Nephron (organoid): Measurements from ENCODE around the gene ARX.
A peak's percentile ranks its signal among the peaks of the same experiment; 100 is the strongest.

Experiments
- H3K27ac Mint-ChIP-seq, 3 experiments: 2 replicates each; pipeline ENCODE4 v1.8.0; 2020; ENCODE audit warnings: mixed read lengths in 3 of 3, mild to moderate bottlenecking in 2 of 3, moderate library complexity in 1 of 3
- H3K27me3 Mint-ChIP-seq: 2 replicates; pipeline ENCODE4 v1.8.0; 2021; ENCODE audit warnings: low read depth, mild to moderate bottlenecking, moderate library complexity, mixed read lengths
- H3K36me3 Mint-ChIP-seq: 2 replicates; pipeline ENCODE4 v1.8.0; 2020; ENCODE audit warnings: low read depth, mixed read lengths
- H3K4me1 Mint-ChIP-seq: 2 replicates; pipeline ENCODE4 v1.8.0; 2020; ENCODE audit warnings: mixed read lengths
- H3K4me3 Mint-ChIP-seq, 3 experiments: 2 replicates each; pipeline ENCODE4 v1.8.0; 2020; ENCODE audit warnings: mild to moderate bottlenecking in 3 of 3, mixed read lengths in 3 of 3, moderate library complexity in 2 of 3
- H3K9me3 Mint-ChIP-seq: 2 replicates; pipeline ENCODE4 v1.8.0; 2020; ENCODE audit warnings: mixed read lengths
- TF ChIP-seq, protein P1 (sequence below), 3 experiments: fragments of 200-600 bp; sonication (generic); IDR thresholded peaks; one replicate each; pipeline ENCODE4 v1.5.0; 2021; ENCODE audit warnings: antibody characterized with exemption in 3 of 3; ENCODE audit not compliant: unreplicated experiment in 3 of 3

The ARX gene

DNA sequence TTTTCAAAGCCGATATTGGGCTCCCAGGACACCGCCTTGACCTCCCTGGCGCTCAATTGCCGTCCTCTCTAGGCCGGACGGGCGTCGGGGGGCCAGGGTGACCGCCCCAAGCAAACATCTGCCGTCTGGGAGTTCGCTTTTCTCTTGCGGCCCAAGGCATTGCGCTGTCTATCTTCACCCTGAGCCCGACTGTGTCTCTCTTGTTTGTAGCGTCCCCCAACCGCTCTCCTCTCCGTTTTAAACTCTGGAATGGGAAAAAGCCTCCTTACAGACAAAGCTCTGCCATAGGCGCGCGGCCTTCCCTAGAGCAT lies 551 bp upstream of the ARX start:
- H3K4me3 Mint-ChIP-seq, result peak overlapping the region; percentile 40 to 86 (median 68)
- H3K27me3 Mint-ChIP-seq, result peaks cover 96% of the 10 kb centered on the region
- H3K36me3 Mint-ChIP-seq, result no peaks in the 10 kb centered on the region
- no peaks in the 10 kb centered on the region for H3K9me3 Mint-ChIP-seq
- peaks cover 45% of the 10 kb centered on the region for H3K4me1 Mint-ChIP-seq
- no peak overlapping the region for H3K27ac Mint-ChIP-seq
- TF ChIP-seq, protein P1, sequence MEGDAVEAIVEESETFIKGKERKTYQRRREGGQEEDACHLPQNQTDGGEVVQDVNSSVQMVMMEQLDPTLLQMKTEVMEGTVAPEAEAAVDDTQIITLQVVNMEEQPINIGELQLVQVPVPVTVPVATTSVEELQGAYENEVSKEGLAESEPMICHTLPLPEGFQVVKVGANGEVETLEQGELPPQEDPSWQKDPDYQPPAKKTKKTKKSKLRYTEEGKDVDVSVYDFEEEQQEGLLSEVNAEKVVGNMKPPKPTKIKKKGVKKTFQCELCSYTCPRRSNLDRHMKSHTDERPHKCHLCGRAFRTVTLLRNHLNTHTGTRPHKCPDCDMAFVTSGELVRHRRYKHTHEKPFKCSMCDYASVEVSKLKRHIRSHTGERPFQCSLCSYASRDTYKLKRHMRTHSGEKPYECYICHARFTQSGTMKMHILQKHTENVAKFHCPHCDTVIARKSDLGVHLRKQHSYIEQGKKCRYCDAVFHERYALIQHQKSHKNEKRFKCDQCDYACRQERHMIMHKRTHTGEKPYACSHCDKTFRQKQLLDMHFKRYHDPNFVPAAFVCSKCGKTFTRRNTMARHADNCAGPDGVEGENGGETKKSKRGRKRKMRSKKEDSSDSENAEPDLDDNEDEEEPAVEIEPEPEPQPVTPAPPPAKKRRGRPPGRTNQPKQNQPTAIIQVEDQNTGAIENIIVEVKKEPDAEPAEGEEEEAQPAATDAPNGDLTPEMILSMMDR (IDR thresholded peaks at IDR 0.05; ENCODE audit: unreplicated experiment in 3 of 3), result no peak

DNA sequence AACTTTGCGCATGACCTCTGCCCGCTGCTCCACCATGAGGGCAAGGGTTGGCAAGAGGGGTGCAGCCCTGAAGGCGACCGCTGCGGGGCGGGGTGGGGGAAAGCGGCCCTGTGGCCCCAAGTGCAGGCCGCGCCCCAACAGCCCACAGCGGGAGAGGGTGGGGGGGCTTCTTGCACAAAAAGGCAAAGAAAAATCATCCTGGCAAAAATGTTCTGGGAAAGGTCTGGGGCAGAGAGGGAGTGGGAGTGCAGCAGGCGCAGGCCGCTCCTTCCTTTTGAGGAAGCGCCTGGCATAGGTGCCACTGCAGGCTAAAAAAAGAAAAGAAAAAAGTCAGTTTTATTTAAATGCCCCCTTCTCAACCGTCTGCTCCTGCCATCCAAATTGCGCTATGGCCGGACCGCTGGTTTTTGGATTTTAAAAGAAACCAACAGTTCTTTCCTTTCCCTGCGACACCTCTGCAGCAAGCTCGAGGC lies 1.4 kb downstream of the ARX start:
- H3K4me1 Mint-ChIP-seq, result peaks cover 36% of the 10 kb centered on the region
- H3K27ac Mint-ChIP-seq, result no peak overlapping the region
- peak overlapping the region; percentile 56 to 84 (median 82) for H3K4me3 Mint-ChIP-seq
- H3K9me3 Mint-ChIP-seq, result no peaks in the 10 kb centered on the region
- TF ChIP-seq, protein P1 (IDR thresholded peaks at IDR 0.05; ENCODE audit: unreplicated experiment in 3 of 3), result no peak
- H3K27me3 Mint-ChIP-seq, result peaks cover 97% of the 10 kb centered on the region
- no peaks in the 10 kb centered on the region for H3K36me3 Mint-ChIP-seq

- Mint-ChIP-seq H3K4me1 (peaks cover 35% of the 10 kb centered on the region), H3K27ac (no peak overlapping the region), H3K9me3 (no peaks in the 10 kb centered on the region), H3K36me3 (no peaks in the 10 kb centered on the region), H3K27me3 (peaks cover 97% of the 10 kb centered on the region), H3K4me3 (peak overlapping the region; percentile 56 to 84 (median 82))
- TF ChIP-seq, protein P1 (IDR thresholded peaks at IDR 0.05; ENCODE audit: unreplicated experiment in 3 of 3), result no peak
These were observed 2.0 kb downstream of the ARX start for GRCh38 chrX:25013632-25014365.

- TF ChIP-seq, protein P1 (IDR thresholded peaks at IDR 0.05; ENCODE audit: unreplicated experiment in 3 of 3), result no peak
- peak overlapping the region; percentile 71 to 86 (median 73) for H3K4me3 Mint-ChIP-seq
- no peaks in the 10 kb centered on the region for H3K9me3 Mint-ChIP-seq
- peaks cover 97% of the 10 kb centered on the region for H3K27me3 Mint-ChIP-seq
- no peaks in the 10 kb centered on the region for H3K36me3 Mint-ChIP-seq
- peaks cover 32% of the 10 kb centered on the region for H3K4me1 Mint-ChIP-seq
- H3K27ac Mint-ChIP-seq, result no peak overlapping the region
These were observed 2.8 kb downstream of the ARX start for GRCh38 chrX:25012793-25013631.

DNA sequence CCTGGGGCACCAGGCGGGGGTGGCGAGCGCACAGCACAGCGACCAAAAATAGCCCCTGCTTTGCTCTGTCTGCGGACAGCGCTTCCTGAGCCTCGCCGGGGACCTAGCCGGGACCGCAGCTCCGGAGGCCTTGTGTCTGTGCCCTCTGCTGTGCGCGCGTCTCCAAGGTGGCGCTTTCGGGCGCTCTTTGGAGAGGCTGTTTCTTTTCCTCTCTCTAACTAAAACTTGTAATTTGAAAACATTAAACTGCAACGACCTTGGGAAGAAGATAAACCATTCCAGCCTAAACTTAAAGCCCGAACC lies 3.4 kb downstream of the ARX start:
- TF ChIP-seq, protein P1 (IDR thresholded peaks at IDR 0.05; ENCODE audit: unreplicated experiment in 3 of 3), result no peak
- no peaks in the 10 kb centered on the region for H3K9me3 Mint-ChIP-seq

More for the DNA sequence above, 3.4 kb downstream of the ARX start:
- H3K4me1 Mint-ChIP-seq, result peaks cover 26% of the 10 kb centered on the region
- H3K27ac Mint-ChIP-seq, result no peak overlapping the region
- no peaks in the 10 kb centered on the region for H3K36me3 Mint-ChIP-seq
- H3K27me3 Mint-ChIP-seq, result peaks cover 97% of the 10 kb centered on the region
- peak overlapping the region; percentile 29 to 86 (median 73) for H3K4me3 Mint-ChIP-seq
